Astrocyte (in vitro differentiated cells and primary cell): Measurements from ENCODE around the gene CTBP2. TPM values are rescaled to one million over a fixed set of nuclear protein-coding genes. Genes with fewer than 3 reads are reported as not detected.

Source experiments
- DNase-seq: peaks from one replicate; pipeline ENCODE4 v3.0.0-alpha.2; 2010; ENCODE audit warnings: low read depth
- FAIRE-seq: peaks from 2 replicates; lab custom pipeline; 2011; peaks lifted over from hg19 to GRCh38; lab: Jason Lieb, UNC
- H2AFZ ChIP-seq: 2 replicates; pipeline ENCODE4 v1.6.0; 2012; ENCODE audit warnings: low read depth, low read length, inconsistent platforms
- H3K27ac ChIP-seq: 2 replicates; pipeline ENCODE4 v1.5.1; 2011; ENCODE audit warnings: low read depth, low read length, inconsistent platforms
- H3K27me3 ChIP-seq: 2 replicates; pipeline ENCODE4 v1.6.0; 2011; ENCODE audit warnings: low read length, inconsistent platforms; ENCODE audit not compliant: insufficient read depth
- H3K36me3 ChIP-seq: 2 replicates; pipeline ENCODE4 v1.5.1; 2011; ENCODE audit warnings: low read length, inconsistent platforms; ENCODE audit not compliant: insufficient read depth
- H3K4me1 ChIP-seq: 2 replicates; pipeline ENCODE4 v1.5.1; 2011; ENCODE audit warnings: low read length, inconsistent platforms; ENCODE audit not compliant: insufficient read depth
- H3K4me2 ChIP-seq: 2 replicates; pipeline ENCODE4 v1.6.0; 2012; ENCODE audit warnings: low read length, inconsistent platforms
- H3K4me3 ChIP-seq: 2 replicates; pipeline ENCODE4 v1.5.1; 2011; ENCODE audit warnings: low read depth, mild to moderate bottlenecking, low read length, inconsistent platforms; ENCODE audit not compliant: insufficient read depth
- H3K79me2 ChIP-seq: 2 replicates; pipeline ENCODE4 v1.6.0; 2012; ENCODE audit warnings: mild to moderate bottlenecking, low read length, inconsistent platforms; ENCODE audit not compliant: insufficient read depth
- H3K9ac ChIP-seq: 2 replicates; pipeline ENCODE4 v1.6.0; 2012; ENCODE audit warnings: mild to moderate bottlenecking, low read length, inconsistent platforms
- H3K9me3 ChIP-seq: 2 replicates; pipeline ENCODE4 v1.5.1; 2012; ENCODE audit warnings: low read depth, mild to moderate bottlenecking, low read length, inconsistent platforms; ENCODE audit not compliant: insufficient read depth
- H4K20me1 ChIP-seq: 2 replicates; pipeline ENCODE4 v1.6.0; 2012; ENCODE audit warnings: low read length, inconsistent platforms; ENCODE audit not compliant: insufficient read depth
- H3K27ac Mint-ChIP-seq: one replicate; pipeline ENCODE4 v1.8.0; 2021; ENCODE audit warnings: mild to moderate bottlenecking, mixed read lengths; ENCODE audit not compliant: unreplicated experiment
- H3K27me3 Mint-ChIP-seq: one replicate; pipeline ENCODE4 v1.8.0; 2021; ENCODE audit warnings: low read depth, mixed read lengths; ENCODE audit not compliant: unreplicated experiment
- H3K36me3 Mint-ChIP-seq: one replicate; pipeline ENCODE4 v1.8.0; 2021; ENCODE audit warnings: low read depth, mixed read lengths; ENCODE audit not compliant: unreplicated experiment
- H3K4me1 Mint-ChIP-seq: one replicate; pipeline ENCODE4 v1.8.0; 2021; ENCODE audit warnings: low read depth, mixed read lengths; ENCODE audit not compliant: unreplicated experiment
- H3K4me3 Mint-ChIP-seq: one replicate; pipeline ENCODE4 v1.8.0; 2021; ENCODE audit warnings: mild to moderate bottlenecking, moderate library complexity, mixed read lengths; ENCODE audit not compliant: unreplicated experiment
- H3K9me3 Mint-ChIP-seq: one replicate; pipeline ENCODE4 v1.8.0; 2021; ENCODE audit warnings: mild to moderate bottlenecking, mixed read lengths; ENCODE audit not compliant: unreplicated experiment
- EZH2 ChIP-seq: IDR thresholded peaks from 2 replicates; pipeline ENCODE4 v1.6.1; 2012; ENCODE audit warnings: mild to moderate bottlenecking, low read length, inconsistent platforms; ENCODE audit not compliant: insufficient read depth
- total RNA-seq: library from RNA; stranded (reverse); gene quantifications from 2 replicates; pipeline ENCODE4 v1.2.1, GENCODE V29; 2021
- TF ChIP-seq, protein P1 (sequence below): IDR thresholded peaks from 2 replicates; pipeline ENCODE4 v1.5.1; 2011; ENCODE audit warnings: low read depth, mild to moderate bottlenecking, inconsistent platforms, low read length, moderate library complexity; ENCODE audit not compliant: insufficient read depth

CTBP2 gene
- total RNA-seq, 1 donor from 2014 or later, result 109 TPM

DNA sequence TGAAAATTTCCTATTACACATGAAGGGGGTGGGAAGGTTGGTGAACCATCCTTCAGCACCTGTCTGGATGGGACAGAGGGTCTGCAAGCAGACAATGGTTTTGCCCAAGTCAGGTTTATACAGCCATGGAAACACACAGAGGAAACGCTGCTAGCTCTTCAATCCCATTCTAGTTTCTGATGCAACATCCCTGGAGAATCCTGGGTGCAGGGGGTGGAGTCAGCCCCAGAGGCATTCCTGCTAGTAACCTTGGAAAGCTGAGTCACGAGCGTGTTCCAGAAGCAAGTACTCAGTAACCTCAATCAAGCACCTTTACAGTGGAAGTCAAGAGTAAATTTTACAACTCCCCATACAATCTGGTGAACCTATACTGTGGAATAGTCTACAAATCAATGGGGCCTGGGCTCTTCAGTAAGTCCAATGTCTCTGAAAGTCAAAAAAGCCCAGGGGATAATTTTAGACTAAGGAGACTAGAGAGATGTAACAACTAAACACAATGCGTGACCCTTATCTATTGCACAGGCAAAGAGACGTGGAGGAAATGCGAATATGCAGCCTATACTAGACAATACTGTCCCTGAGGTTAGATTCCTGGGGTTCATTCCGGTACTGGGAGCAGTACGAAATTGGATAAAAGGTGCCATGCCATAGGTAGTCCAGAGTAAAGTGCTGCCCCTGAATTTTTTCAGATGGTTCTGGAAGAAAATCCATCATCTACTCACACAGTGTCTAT lies 123.1 kb downstream of the CTBP2 start:
- Histone ChIP-seq H3K9ac (peak overlapping the region; percentile 11), H2AFZ (no peak overlapping the region), H3K4me3 (no peak overlapping the region), H3K27ac (peak overlapping the region; percentile 49), H3K27me3 (no peaks in the 10 kb centered on the region), H3K79me2 (peaks cover 84% of the 10 kb centered on the region), H3K9me3 (no peaks in the 10 kb centered on the region), H4K20me1 (peaks cover 68% of the 10 kb centered on the region), H3K4me1 (peaks cover 62% of the 10 kb centered on the region), H3K36me3 (no peaks in the 10 kb centered on the region), H3K4me2 (peak overlapping the region; percentile 59)
- no peak for TF ChIP-seq EZH2
- TF ChIP-seq, protein P1, sequence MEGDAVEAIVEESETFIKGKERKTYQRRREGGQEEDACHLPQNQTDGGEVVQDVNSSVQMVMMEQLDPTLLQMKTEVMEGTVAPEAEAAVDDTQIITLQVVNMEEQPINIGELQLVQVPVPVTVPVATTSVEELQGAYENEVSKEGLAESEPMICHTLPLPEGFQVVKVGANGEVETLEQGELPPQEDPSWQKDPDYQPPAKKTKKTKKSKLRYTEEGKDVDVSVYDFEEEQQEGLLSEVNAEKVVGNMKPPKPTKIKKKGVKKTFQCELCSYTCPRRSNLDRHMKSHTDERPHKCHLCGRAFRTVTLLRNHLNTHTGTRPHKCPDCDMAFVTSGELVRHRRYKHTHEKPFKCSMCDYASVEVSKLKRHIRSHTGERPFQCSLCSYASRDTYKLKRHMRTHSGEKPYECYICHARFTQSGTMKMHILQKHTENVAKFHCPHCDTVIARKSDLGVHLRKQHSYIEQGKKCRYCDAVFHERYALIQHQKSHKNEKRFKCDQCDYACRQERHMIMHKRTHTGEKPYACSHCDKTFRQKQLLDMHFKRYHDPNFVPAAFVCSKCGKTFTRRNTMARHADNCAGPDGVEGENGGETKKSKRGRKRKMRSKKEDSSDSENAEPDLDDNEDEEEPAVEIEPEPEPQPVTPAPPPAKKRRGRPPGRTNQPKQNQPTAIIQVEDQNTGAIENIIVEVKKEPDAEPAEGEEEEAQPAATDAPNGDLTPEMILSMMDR, result no peak
- Mint-ChIP-seq H3K9me3 (no peaks in the 10 kb centered on the region), H3K27me3 (no peaks in the 10 kb centered on the region), H3K4me3 (peak overlapping the region; percentile 46), H3K36me3 (peaks cover 8% of the 10 kb centered on the region), H3K27ac (peak overlapping the region; percentile 93), H3K4me1 (peaks cover 64% of the 10 kb centered on the region)
- DNase-seq, result peak; percentile 83
- FAIRE-seq, result peak; percentile 73

DNA sequence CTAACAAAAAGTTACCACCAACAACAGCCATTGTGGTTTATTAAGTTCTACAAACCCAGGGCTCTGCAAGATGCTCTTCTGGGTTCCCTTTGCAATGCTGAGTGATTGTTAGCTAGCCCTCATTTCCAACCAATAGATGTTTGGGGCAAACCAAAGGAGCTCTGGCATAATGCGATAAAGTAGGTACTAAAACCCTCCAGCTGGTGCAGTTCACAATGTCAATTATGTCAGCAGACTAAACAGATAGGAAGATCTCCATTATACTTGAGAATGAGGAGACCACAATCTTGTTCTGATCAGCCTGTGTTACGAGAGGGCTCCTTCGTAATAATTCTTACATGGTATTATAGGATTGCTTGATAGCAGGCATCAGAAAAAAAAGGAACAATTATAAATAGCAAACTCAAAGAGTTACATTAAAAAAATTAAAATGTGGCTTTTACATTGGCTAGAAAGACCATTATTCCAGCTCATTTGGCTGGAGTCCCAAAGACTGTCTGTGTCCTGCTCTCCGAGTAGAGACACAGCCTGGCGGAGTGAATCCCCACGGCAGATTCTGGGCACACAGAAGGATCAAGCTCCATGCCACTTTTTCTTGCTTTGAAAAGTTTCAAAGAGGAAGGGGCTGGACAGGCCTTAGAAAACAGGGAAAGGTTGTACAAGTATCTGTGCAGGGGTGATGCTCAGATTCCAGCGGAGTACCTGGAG lies 124.6 kb downstream of the CTBP2 start:
- Histone ChIP-seq H3K9ac (peak overlapping the region; percentile 68), H3K4me1 (peaks cover 51% of the 10 kb centered on the region), H3K36me3 (no peaks in the 10 kb centered on the region), H3K4me2 (peak overlapping the region; percentile 81), H3K27me3 (no peaks in the 10 kb centered on the region), H3K9me3 (no peaks in the 10 kb centered on the region), H4K20me1 (peaks cover 67% of the 10 kb centered on the region), H3K4me3 (peak overlapping the region; percentile 46), H3K27ac (peak overlapping the region; percentile 90), H3K79me2 (peaks cover 84% of the 10 kb centered on the region), H2AFZ (no peak overlapping the region)
- peak overlapping the region; percentile 98 for H3K27ac Mint-ChIP-seq
- no peaks in the 10 kb centered on the region for H3K27me3 Mint-ChIP-seq
- TF ChIP-seq, protein P1, result no peak
- TF ChIP-seq EZH2, result no peak
- peak overlapping the region; percentile 37 for H3K4me3 Mint-ChIP-seq
- no peaks in the 10 kb centered on the region for H3K9me3 Mint-ChIP-seq
- peaks cover 62% of the 10 kb centered on the region for H3K4me1 Mint-ChIP-seq
- FAIRE-seq (no peak), DNase-seq (no peak)
- H3K36me3 Mint-ChIP-seq, result peaks cover 8% of the 10 kb centered on the region
